Endothelial cell of umbilical vein (primary cell): ENCODE measurements around the gene ROCK2. TPM values are rescaled to one million over a fixed set of nuclear protein-coding genes. Genes with fewer than 3 reads are reported as not detected.

Source experiments
- BruUV-seq: library from RNA; stranded (reverse); fragments of 400-500 nt; replicated peaks from 2 replicates; lab custom pipeline; 2021; lab: Mats Ljungman, UMichigan
- CTCF ChIA-PET: fragments of 300-600, 350-600 bp; sonication (Branson Sonifier 250); formaldehyde crosslinking; loops from one replicate; lab custom pipeline; 2021; ENCODE audit warnings: antibody characterized with exemption, inconsistent platforms; lab: Charles Lee
- POLR2A ChIA-PET: fragments of 300-600, 350-600 bp; sonication (Branson Sonifier 250); formaldehyde crosslinking; loops from one replicate; lab custom pipeline; 2021; ENCODE audit warnings: antibody characterized with exemption, inconsistent platforms; lab: Charles Lee
- DNase-seq: peaks from one replicate; pipeline ENCODE4 v3.0.0-alpha.2; 2011; ENCODE audit warnings: low read depth, low spot score
- FAIRE-seq: peaks from 2 replicates; lab custom pipeline; 2011; peaks lifted over from hg19 to GRCh38; lab: Jason Lieb, UNC
- H2AFZ ChIP-seq: 2 replicates; pipeline ENCODE4 v1.6.0; 2012; ENCODE audit warnings: low read depth, low read length, control low read depth, inconsistent platforms
- H3K27ac ChIP-seq: 2 replicates; pipeline ENCODE4 v1.5.1; 2011; ENCODE audit warnings: low read depth, mild to moderate bottlenecking, control low read depth, low read length, moderate library complexity; ENCODE audit not compliant: insufficient read depth
- H3K27me3 ChIP-seq, 2 experiments: 2 replicates each; pipeline versions ENCODE4 v1.6.0 to v1.6.1; 2011; ENCODE audit warnings: low read length in 2 of 2, mixed read lengths in 1 of 2; ENCODE audit not compliant: control insufficient read depth in 2 of 2, insufficient read depth in 2 of 2
- H3K36me3 ChIP-seq, 2 experiments: 2 replicates in 1 of 2; 3 replicates in 1 of 2; pipeline ENCODE4 v1.5.1; 2011; ENCODE audit warnings: low read length in 2 of 2, mild to moderate bottlenecking in 1 of 2, moderate library complexity in 1 of 2; ENCODE audit not compliant: control insufficient read depth in 2 of 2, insufficient read depth in 2 of 2; ENCODE audit errors: extremely low read depth in 1 of 2
- H3K4me1 ChIP-seq: 3 replicates; pipeline ENCODE4 v1.5.1; 2011; ENCODE audit warnings: mild to moderate bottlenecking, low read length; ENCODE audit not compliant: control insufficient read depth, insufficient read depth; ENCODE audit errors: extremely low read depth
- H3K4me2 ChIP-seq: 2 replicates; pipeline ENCODE4 v1.6.1; 2011; ENCODE audit warnings: low read length, control low read depth, mixed read lengths; ENCODE audit not compliant: insufficient read depth
- H3K4me3 ChIP-seq, 3 experiments: fragments of 200-600 bp in 1 of 3; sonication (generic), shearing (Covaris generic) in 1 of 3; replicated peaks in 1 of 3; 2 replicates each; pipeline ENCODE4 v1.5.1; 2011 to 2016; ENCODE audit warnings: control low read depth in 3 of 3, low read length in 3 of 3, mild to moderate bottlenecking in 2 of 3, inconsistent platforms in 1 of 3, low read depth in 1 of 3, moderate library complexity in 1 of 3; ENCODE audit not compliant: insufficient read depth in 1 of 3
- H3K79me2 ChIP-seq: 2 replicates; pipeline ENCODE4 v1.6.0; 2012; ENCODE audit warnings: low read length, inconsistent platforms; ENCODE audit not compliant: control insufficient read depth, insufficient read depth
- H3K9ac ChIP-seq: replicated peaks from 2 replicates; pipeline ENCODE3; 2011; ENCODE audit warnings: low read length, control low read depth; ENCODE audit not compliant: insufficient read depth; ENCODE audit errors: extremely low read depth
- H3K9me1 ChIP-seq: replicated peaks from 3 replicates; pipeline ENCODE4 v1.6.0; 2011; ENCODE audit warnings: mild to moderate bottlenecking, low read length; ENCODE audit not compliant: control insufficient read depth, insufficient read depth; ENCODE audit errors: extremely low read depth
- H3K9me3 ChIP-seq: replicated peaks from 2 replicates; pipeline ENCODE4 v1.5.1; 2012; ENCODE audit warnings: low read length, inconsistent platforms; ENCODE audit not compliant: control insufficient read depth, insufficient read depth
- H4K20me1 ChIP-seq: replicated peaks from 2 replicates; pipeline ENCODE3; 2011; ENCODE audit warnings: mild to moderate bottlenecking, low read length; ENCODE audit not compliant: control insufficient read depth, insufficient read depth; ENCODE audit errors: extremely low read depth
- FOS ChIP-seq: IDR thresholded peaks from 2 replicates; pipeline ENCODE4 v1.6.1; 2011; ENCODE audit warnings: mild to moderate bottlenecking, low read length, moderate library complexity, borderline replicate concordance; ENCODE audit not compliant: insufficient read depth
- JUN ChIP-seq: IDR thresholded peaks from 2 replicates; pipeline ENCODE4 v1.6.1; 2011; ENCODE audit warnings: borderline replicate concordance, low read depth; ENCODE audit not compliant: insufficient read length, insufficient read depth
- MAX ChIP-seq: IDR thresholded peaks from 2 replicates; pipeline ENCODE4 v1.6.1; 2011; ENCODE audit not compliant: insufficient read depth, insufficient read length
- MYC ChIP-seq: IDR thresholded peaks from one replicate; pipeline ENCODE4 v1.6.1; 2011; ENCODE audit warnings: mild to moderate bottlenecking, low read depth, low read length
- POLR2AphosphoS5 ChIP-seq: IDR thresholded peaks from 2 replicates; pipeline ENCODE4 v1.6.1; 2012; ENCODE audit warnings: low read depth, mild to moderate bottlenecking, control low read depth, low read length, moderate library complexity; ENCODE audit not compliant: insufficient read depth
- dilution Hi-C: fragments of 300-500 bp; cut with MboI; formaldehyde crosslinking; loops from one replicate; pipeline ENCODE4 v1.15.0; 2019; ENCODE audit warnings: low sequenced_read_pairs; ENCODE audit not compliant: extremely low pct_ligation_motif_present
- intact Hi-C: fragments of 100-400 bp; cut with micrococcal nuclease; formaldehyde crosslinking; loops from one replicate; pipeline ENCODE4 v1.10.0; 2022
- polyA plus RNA-seq, 4 experiments: library from polyadenylated mRNA; depleted of rRNA in 3 of 4; stranded (reverse) in 3 of 4; unstranded in 1 of 4; fragments of >200 nt; gene quantifications; 2 replicates each; pipeline versions ENCODE4 v1.2.1 to v1.2.3, GENCODE V29; 2011 to 2012; ENCODE audit warnings: missing spikeins in 1 of 4
- total RNA-seq: library from RNA; stranded (reverse); gene quantifications from 2 replicates; pipeline ENCODE4 v1.2.3, GENCODE V29; 2021

Gene ROCK2
- total and polyA plus RNA-seq, 2 donors (not counting 3 experiments of a cell fraction or from before 2014, with no cell fraction given), result 5.2 to 56.5 TPM

GRCh38 chr2:11339508-11340083 lies 4.8 kb downstream of the ROCK2 start:
- intact Hi-C loops, result loop anchor here (5.0 kb wide), 1 partner anchor 527 kb away; the partner anchor contains the start of gene PDIA6
- dilution Hi-C loops, result no loop called here
- Histone ChIP-seq H3K36me3 (no peaks in the 10 kb centered on the region), H3K9me3 (no peaks in the 10 kb centered on the region), H3K9ac (no peak overlapping the region), H3K4me2 (no peak overlapping the region), H3K4me3 (no peak overlapping the region), H2AFZ (no peak overlapping the region), H3K27ac (no peak overlapping the region), H4K20me1 (peaks cover 14% of the 10 kb centered on the region), H3K4me1 (peaks cover 13% of the 10 kb centered on the region), H3K27me3 (no peaks in the 10 kb centered on the region), H3K79me2 (peaks cover 96% of the 10 kb centered on the region), H3K9me1 (no peaks in the 10 kb centered on the region)
- POLR2A ChIA-PET, result no interaction called here
- no peak for FAIRE-seq
- CTCF ChIA-PET, result interaction anchor here (1.6 kb wide), 1 partner anchor 105 kb away, joined by 4 read pairs; no protein-coding TSS in a partner anchor
- no peak for DNase-seq
- TF ChIP-seq FOS, result no peak
- TF ChIP-seq MYC, result no peak
- no peak for TF ChIP-seq MAX
- no peak for TF ChIP-seq JUN
- BruUV-seq, result no TSS peak

GRCh38 chr2:11338580-11338979 lies 5.9 kb downstream of the ROCK2 start:
- TF ChIP-seq POLR2AphosphoS5, result no peak
- H3K9me3 ChIP-seq, result no peaks in the 10 kb centered on the region
- CTCF ChIA-PET, result interaction anchor here (1.6 kb wide), 1 partner anchor 104 kb away, joined by 4 read pairs; no protein-coding TSS in a partner anchor
- intact Hi-C loops, result no loop called here
- H3K27ac ChIP-seq, result no peak overlapping the region
- no TSS peak for BruUV-seq
- H3K4me3 ChIP-seq, result no peak overlapping the region
- FAIRE-seq, result no peak
- H3K27me3 ChIP-seq, result no peaks in the 10 kb centered on the region
- no peak overlapping the region for H2AFZ ChIP-seq
- peaks cover 17% of the 10 kb centered on the region for H4K20me1 ChIP-seq
- POLR2A ChIA-PET, result no interaction called here
- H3K4me2 ChIP-seq, result no peak overlapping the region
- no peak overlapping the region for H3K9ac ChIP-seq
- H3K9me1 ChIP-seq, result no peaks in the 10 kb centered on the region
- dilution Hi-C loops, result no loop called here
- H3K36me3 ChIP-seq, result no peaks in the 10 kb centered on the region
- peaks cover 99% of the 10 kb centered on the region for H3K79me2 ChIP-seq
- H3K4me1 ChIP-seq, result peaks cover 13% of the 10 kb centered on the region
- DNase-seq, result no peak
